SH-SY5Y (cell line): Measurements from ENCODE around the gene ADGRE1.

ENCODE experiments used
- GATA2 ChIP-seq: IDR thresholded peaks from 2 replicates; pipeline ENCODE4 v1.6.1; 2011; ENCODE audit warnings: mild to moderate bottlenecking, low read depth, low read length
- GATA3 ChIP-seq: IDR thresholded peaks from 2 replicates; pipeline ENCODE4 v1.6.1; 2011; ENCODE audit warnings: low read depth, mild to moderate bottlenecking, low read length, moderate library complexity

DNA sequence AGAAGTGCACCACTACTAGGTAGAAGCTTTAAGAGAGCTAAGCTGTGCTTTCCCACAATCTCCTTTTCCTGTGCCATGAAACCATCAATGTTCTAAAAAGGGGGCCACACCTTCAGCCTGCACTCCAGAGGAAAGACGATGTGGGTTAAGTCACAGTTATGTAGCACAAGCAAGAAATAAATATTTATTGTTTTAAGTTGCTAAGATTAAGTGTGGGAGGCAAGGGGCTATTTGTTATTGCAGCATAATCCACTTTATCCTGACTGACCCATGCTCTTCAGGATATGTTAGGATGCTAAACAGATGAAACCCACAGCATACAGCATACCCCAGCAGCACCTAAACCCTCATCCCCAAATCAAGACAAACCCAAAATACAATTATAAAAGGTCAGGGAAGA, 69.2 kb downstream of the ADGRE1 start:
- TF ChIP-seq GATA2 (no peak), GATA3 (no peak)
